DOHH2 (cell line): ENCODE data around the gene METTL16.

Source experiments
- H3F3A ChIP-seq: fragments of 200-600 bp; sonication (generic), shearing (Covaris generic); 2 replicates; pipeline ENCODE4 v1.6.0; 2016; ENCODE audit warnings: antibody characterized with exemption, mild to moderate bottlenecking; ENCODE audit not compliant: control insufficient read depth, insufficient read depth
- H3K27ac ChIP-seq: fragments of 200-600 bp; sonication (generic); 2 replicates; pipeline ENCODE4 v1.5.1; 2014; ENCODE audit warnings: low read depth, mild to moderate bottlenecking, low read length, moderate library complexity
- H3K27me3 ChIP-seq: fragments of 200-600 bp; sonication (generic); 2 replicates; pipeline ENCODE4 v1.6.1; 2014; ENCODE audit warnings: mild to moderate bottlenecking, low read length, mixed read lengths; ENCODE audit not compliant: control insufficient read depth
- H3K36me3 ChIP-seq: fragments of 200-600 bp; sonication (generic); 2 replicates; pipeline ENCODE4 v1.6.1; 2014; ENCODE audit warnings: mild to moderate bottlenecking, low read length, moderate library complexity, mixed read lengths; ENCODE audit not compliant: control insufficient read depth
- H3K4me1 ChIP-seq: fragments of 200-600 bp; sonication (generic); 2 replicates; pipeline ENCODE4 v1.6.1; 2014; ENCODE audit warnings: mild to moderate bottlenecking, low read length, mixed read lengths; ENCODE audit not compliant: control insufficient read depth
- H3K4me2 ChIP-seq: fragments of 200-600 bp; sonication (generic); 2 replicates; pipeline ENCODE4 v1.6.0; 2014; ENCODE audit warnings: mild to moderate bottlenecking, low read length, moderate library complexity
- H3K4me3 ChIP-seq: fragments of 200-600 bp; sonication (generic); 2 replicates; pipeline ENCODE4 v1.5.1; 2014; ENCODE audit warnings: mild to moderate bottlenecking, low read length, mixed read lengths
- H3K79me2 ChIP-seq: fragments of 200-600 bp; sonication (generic); 2 replicates; pipeline ENCODE4 v1.6.1; 2014; ENCODE audit warnings: mild to moderate bottlenecking, low read length, mixed read lengths; ENCODE audit not compliant: control insufficient read depth
- H3K9me2 ChIP-seq: fragments of 200-600 bp; sonication (generic); replicated peaks from 2 replicates; pipeline ENCODE4 v1.6.1; 2014; ENCODE audit warnings: mild to moderate bottlenecking, low read length, mixed read lengths; ENCODE audit not compliant: control insufficient read depth
- H3K9me3 ChIP-seq: fragments of 200-600 bp; sonication (generic); 2 replicates; pipeline ENCODE4 v1.6.1; 2014; ENCODE audit warnings: antibody characterized with exemption, low read length, mixed read lengths; ENCODE audit not compliant: control insufficient read depth, insufficient read depth
- H4K20me1 ChIP-seq: fragments of 200-600 bp; sonication (generic); 2 replicates; pipeline ENCODE4 v1.6.0; 2014; ENCODE audit warnings: low read depth, mild to moderate bottlenecking, antibody characterized with exemption, low read length, moderate library complexity; ENCODE audit not compliant: control insufficient read depth, insufficient read depth
- EZH2phosphoT487 ChIP-seq: fragments of 200-600 bp; sonication (generic); IDR thresholded peaks from 2 replicates; pipeline ENCODE4 v1.6.1; 2017; ENCODE audit warnings: borderline replicate concordance, mild to moderate bottlenecking, antibody characterized with exemption, low read length, moderate library complexity, mixed read lengths
- TF ChIP-seq, protein P1 (sequence below): fragments of 200-600 bp; sonication (generic); IDR thresholded peaks from one replicate; pipeline ENCODE4 v1.5.1; 2014; ENCODE audit warnings: antibody characterized with exemption, mild to moderate bottlenecking, low read depth, low read length; ENCODE audit not compliant: poor library complexity, severe bottlenecking

Gene METTL16

DNA sequence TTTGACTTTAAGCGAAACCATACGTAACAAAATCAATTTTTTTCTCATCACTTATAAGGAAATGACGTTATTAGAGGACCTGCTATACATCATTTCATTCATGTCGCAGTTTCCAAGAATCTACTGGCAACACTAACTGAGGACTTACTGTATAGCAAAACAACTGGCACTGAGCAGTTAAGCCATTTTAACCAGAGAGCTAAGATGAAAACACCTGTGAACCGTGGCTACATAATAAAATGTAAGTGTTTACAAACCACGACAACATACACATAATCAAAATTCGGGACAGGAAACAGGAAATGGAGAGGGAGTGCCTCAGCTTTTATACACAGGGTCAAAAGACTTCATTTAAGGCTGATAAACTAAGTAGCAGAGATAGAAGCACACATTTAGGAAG is 29.5 kb downstream of the METTL16 start:
- peaks cover 21% of the 10 kb centered on the region for H3K36me3 ChIP-seq
- peak overlapping the region; percentile 23 for H3K4me2 ChIP-seq
- peaks cover 31% of the 10 kb centered on the region for H3K4me1 ChIP-seq
- peaks cover 6% of the 10 kb centered on the region for H4K20me1 ChIP-seq
- H3K79me2 ChIP-seq, result peaks cover 93% of the 10 kb centered on the region
- no peak for TF ChIP-seq EZH2phosphoT487
- TF ChIP-seq, protein P1, sequence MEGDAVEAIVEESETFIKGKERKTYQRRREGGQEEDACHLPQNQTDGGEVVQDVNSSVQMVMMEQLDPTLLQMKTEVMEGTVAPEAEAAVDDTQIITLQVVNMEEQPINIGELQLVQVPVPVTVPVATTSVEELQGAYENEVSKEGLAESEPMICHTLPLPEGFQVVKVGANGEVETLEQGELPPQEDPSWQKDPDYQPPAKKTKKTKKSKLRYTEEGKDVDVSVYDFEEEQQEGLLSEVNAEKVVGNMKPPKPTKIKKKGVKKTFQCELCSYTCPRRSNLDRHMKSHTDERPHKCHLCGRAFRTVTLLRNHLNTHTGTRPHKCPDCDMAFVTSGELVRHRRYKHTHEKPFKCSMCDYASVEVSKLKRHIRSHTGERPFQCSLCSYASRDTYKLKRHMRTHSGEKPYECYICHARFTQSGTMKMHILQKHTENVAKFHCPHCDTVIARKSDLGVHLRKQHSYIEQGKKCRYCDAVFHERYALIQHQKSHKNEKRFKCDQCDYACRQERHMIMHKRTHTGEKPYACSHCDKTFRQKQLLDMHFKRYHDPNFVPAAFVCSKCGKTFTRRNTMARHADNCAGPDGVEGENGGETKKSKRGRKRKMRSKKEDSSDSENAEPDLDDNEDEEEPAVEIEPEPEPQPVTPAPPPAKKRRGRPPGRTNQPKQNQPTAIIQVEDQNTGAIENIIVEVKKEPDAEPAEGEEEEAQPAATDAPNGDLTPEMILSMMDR, result no peak
- no peaks in the 10 kb centered on the region; the same call in 1 of the 2 replicates for H3F3A ChIP-seq
- H3K27me3 ChIP-seq, result no peaks in the 10 kb centered on the region
- H3K4me3 ChIP-seq, result no peak overlapping the region
- H3K27ac ChIP-seq, result no peak overlapping the region
- H3K9me3 ChIP-seq, result no peaks in the 10 kb centered on the region
- no peaks in the 10 kb centered on the region for H3K9me2 ChIP-seq

- no peak overlapping the region for H3K4me3 ChIP-seq
- H3K9me3 ChIP-seq, result no peaks in the 10 kb centered on the region
- H3K9me2 ChIP-seq, result no peaks in the 10 kb centered on the region
- H3K27me3 ChIP-seq, result no peaks in the 10 kb centered on the region
- no peaks in the 10 kb centered on the region; the same call in 1 of the 2 replicates for H3F3A ChIP-seq
- no peak for TF ChIP-seq EZH2phosphoT487
- TF ChIP-seq, protein P1, result no peak
- H3K79me2 ChIP-seq, result peaks cover 88% of the 10 kb centered on the region
- peaks cover 21% of the 10 kb centered on the region for H3K36me3 ChIP-seq
- H3K27ac ChIP-seq, result no peak overlapping the region
- no peak overlapping the region for H3K4me2 ChIP-seq
- peaks cover 31% of the 10 kb centered on the region for H3K4me1 ChIP-seq
- H4K20me1 ChIP-seq, result peaks cover 3% of the 10 kb centered on the region; the same call in 1 of the 2 replicates
Measured at GRCh38 chr17:2481760-2482159, 29.9 kb downstream of the METTL16 start.

GRCh38 chr17:2478458-2478857 is 33.2 kb downstream of the METTL16 start:
- H3K27ac ChIP-seq, result no peak overlapping the region

More at GRCh38 chr17:2478458-2478857, 33.2 kb downstream of the METTL16 start:
- no peak overlapping the region for H3K4me3 ChIP-seq
- H3K36me3 ChIP-seq, result peaks cover 54% of the 10 kb centered on the region
- H3K4me2 ChIP-seq, result no peak overlapping the region
- H3K4me1 ChIP-seq, result peaks cover 29% of the 10 kb centered on the region
- H3K27me3 ChIP-seq, result no peaks in the 10 kb centered on the region
- peaks cover 3% of the 10 kb centered on the region; the same call in 1 of the 2 replicates for H4K20me1 ChIP-seq
- TF ChIP-seq, protein P1, result no peak
- TF ChIP-seq EZH2phosphoT487, result no peak
- no peaks in the 10 kb centered on the region for H3K9me3 ChIP-seq
- peaks cover 55% of the 10 kb centered on the region for H3K79me2 ChIP-seq
- no peaks in the 10 kb centered on the region for H3K9me2 ChIP-seq
- no peaks in the 10 kb centered on the region; the same call in 1 of the 2 replicates for H3F3A ChIP-seq
